NOMO-1 treated with dmso at 0.1 percent for 144 hours (cell line): Measurements from ENCODE around the gene LSMEM2.
"Not testable (repeated sequence)": the region's sequence is repeated elsewhere in the genome, so short reads cannot be mapped to it uniquely, and the experiment has no call there.

Experiments
- DNase-seq: peaks from one replicate; lab custom pipeline; 2025; ENCODE audit not compliant: unreplicated experiment; lab: John Stamatoyannopoulos, UW

Gene LSMEM2

DNA sequence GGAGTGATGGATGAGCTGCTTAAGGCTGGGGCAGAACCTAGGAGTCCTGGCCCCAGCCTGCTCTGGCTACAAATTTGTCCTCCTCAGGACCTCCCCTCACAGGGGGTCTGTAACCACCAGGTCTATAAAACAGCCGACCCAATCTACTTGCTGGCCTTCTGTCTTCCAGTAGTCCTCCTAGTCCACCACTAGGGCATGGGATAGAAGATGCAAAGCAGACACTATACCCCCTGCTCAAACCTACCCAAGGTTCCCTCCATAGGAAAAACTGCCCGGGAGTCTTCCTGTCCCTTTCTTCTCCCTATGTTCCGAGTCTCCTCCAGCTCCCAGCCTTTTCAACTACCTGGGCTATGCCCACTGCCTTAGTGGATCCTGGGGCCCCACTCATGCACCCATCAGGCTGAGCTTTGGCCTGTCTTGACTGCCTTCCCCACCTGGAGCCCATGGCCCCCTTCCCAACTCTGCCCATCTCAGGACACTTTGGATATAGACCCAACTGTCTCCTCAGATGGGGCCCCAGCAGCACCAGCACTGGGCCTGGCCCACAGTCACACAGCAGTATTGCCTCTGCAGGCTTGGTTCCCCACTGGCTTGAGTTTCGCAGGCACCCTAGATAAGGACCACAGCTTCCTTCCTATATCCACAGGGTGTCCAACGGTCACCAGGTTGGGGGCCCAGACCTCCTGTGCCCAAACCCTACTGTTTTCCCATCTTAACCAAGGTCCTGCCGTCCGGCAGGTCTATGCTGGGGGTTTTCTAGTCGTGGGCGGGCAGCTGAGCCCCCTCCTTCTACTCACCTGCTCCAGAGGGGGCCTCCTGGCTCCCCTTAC lies 19.2 kb downstream of the LSMEM2 start:
- DNase-seq, result peak; percentile 14

- peak; percentile 100 for DNase-seq
Measured at GRCh38 chr3:50298836-50299637, 20.1 kb downstream of the LSMEM2 start, which contains the start of the genes HYAL3 and NAA80. Gene HYAL3, minus strand, starts transcription at chr3:50299405. Its CDS starts 3,803 bp downstream, at chr3:50295602. Gene NAA80, minus strand, starts transcription at chr3:50299405. Its CDS starts 1,942 bp downstream, at chr3:50297463.

DNA sequence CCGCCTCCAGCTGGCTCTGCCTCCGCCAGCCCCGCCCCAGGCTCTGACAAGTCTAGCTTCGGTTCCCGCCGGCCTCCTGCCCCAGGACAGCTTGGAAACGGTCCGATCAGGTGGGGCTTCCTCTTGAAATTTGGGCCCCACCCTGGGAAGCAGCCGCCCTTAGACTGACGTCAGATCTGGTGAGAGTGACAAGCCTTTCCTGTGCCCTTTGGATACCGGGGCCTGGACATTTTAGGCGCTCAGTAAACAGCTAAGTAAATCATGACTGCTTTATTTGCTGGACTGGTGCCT lies 20.7 kb downstream of the LSMEM2 start:
- no peak for DNase-seq

- peak; percentile 71 for DNase-seq
Measured at GRCh38 chr3:50299929-50300680, 21.2 kb downstream of the LSMEM2 start.

DNA sequence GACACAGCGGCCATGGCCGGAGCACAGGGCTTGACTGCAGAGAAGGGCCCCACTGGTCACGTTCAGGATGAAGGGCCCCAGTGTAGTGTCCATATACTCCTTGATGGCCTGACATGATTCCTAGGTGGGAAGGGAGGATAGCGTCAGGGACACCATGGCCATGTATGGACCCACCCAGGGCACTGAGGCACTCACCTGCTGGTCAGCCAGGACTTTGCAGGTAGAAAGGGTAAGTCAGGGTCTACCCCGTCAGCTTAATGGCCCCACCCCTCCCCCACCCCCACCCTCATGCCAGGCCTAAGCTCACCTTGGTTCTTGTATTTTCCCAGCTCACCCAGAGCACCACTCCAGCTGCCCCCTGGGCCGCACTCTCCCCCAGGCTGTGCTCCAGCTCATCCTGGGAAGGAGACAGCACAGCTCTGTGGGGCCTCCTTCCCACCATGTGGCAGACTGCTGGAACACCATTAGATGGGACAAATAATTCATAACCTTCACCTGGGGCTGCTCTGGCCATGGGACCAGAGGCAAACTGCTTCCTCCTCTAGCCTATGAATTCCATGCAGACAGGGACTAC lies 21.9 kb downstream of the LSMEM2 start:
- DNase-seq, result no peak

DNA sequence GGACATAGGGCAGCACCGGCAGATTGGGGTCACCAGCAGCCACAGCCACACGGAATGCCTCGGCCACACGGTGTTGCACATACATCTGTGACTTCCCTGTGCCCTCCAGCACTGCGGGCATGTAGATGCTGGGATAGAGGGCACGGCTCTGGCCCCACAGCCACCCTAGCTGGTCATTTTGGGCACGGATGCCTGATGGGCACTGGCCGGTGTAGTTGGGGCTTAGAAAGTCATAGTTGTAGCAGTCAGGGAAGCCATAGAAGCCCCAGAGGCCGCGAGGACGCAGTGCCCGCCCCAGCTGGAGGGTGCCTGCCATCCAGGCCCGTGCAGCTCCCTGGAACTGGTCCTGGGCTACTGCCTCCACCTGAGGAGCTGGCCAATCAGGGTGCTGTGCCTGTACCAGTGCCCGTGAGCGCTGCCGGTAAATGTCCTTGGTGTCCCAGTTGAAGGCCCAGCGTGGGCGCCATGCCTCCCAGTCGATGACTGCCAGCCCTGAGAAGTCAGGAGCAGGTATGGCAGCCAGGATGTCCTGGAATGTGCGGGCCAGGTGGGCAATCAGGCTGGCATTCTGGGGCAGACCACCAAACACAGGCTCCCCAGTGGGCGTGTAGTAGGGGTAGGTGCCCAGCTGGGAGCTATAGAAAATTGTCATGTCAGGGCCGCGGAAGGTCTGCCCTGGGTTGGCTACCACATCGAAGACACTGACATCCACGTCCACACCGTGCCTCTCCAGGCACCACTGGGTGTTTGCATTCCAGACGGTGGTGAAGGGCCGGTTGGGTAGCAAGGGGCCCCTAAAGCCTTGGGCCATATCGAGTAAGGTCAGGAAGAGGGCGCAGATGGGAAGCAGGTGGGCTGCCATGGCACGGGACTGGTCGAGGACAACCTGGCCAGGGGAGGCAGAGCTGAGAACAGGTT lies 23.5 kb downstream of the LSMEM2 start:
- DNase-seq, result no peak

DNA sequence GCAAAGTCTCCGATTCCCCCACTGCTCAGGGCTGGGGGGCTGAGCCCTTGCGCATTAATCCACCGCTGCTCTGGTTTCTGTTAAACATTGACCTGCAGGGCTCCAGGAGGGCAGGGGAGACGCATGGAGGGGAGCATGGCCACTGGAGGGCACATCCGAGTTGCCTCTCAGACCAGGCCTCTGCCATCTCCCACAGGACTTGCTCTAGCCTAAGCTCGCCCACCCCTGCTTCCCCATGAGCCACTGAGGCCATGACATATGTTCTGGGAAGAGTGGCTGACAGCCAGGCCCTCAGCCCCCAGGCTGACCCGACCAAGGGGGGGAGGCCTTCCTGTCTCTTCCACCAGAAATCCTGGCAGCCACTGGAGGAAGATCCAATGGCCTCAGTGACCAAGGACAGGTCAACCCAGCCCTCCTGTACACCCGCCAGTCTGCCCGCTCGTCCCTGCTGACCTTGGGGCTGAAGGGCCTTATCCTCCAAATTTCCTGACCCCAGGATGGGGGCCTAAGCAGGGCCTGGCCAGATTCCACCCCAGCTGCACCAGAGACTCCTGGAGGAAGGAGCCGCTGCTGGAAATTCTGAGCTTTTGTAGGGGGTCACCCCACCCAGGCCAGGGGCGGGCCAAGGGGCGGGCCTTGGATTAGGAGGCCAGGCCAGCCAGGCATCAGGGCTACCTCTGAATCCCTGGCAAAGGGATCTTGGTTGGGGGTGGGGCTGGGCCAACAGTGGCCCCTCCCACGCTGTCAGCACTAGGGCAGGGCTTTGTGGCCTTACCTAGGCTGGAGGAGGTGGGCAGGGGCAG lies 24.3 kb downstream of the LSMEM2 start, which contains the start of gene HYAL1:
HYAL1 (minus strand) TSS at position 562 of the 803 bp plus-strand sequence. CDS start 618 bp downstream, outside the sequence.
- DNase-seq, result no peak

DNA sequence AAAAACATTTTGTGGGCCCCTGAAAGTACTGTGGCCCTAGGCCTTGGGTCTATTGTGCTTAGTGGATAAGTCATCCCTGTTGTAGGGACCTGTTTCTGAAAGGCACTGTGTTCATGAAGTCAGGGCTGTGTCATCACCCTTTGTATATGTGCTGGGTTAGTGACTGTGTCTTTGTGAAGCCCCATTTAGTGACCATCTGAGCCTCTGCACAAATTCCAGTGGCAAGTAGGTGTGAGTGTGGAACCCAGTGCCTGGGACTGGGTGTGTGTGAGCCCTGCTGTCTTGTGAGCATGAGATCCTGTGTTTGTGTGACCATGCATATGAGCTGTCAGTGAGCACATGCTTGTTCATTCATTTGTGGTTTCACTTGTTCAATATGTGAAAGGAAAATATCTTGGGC lies 25.7 kb downstream of the LSMEM2 start:
- no peak for DNase-seq

GRCh38 chr3:50312041-50312440 lies 33.2 kb downstream of the LSMEM2 start:
- DNase-seq, result not testable (repeated sequence)

DNA sequence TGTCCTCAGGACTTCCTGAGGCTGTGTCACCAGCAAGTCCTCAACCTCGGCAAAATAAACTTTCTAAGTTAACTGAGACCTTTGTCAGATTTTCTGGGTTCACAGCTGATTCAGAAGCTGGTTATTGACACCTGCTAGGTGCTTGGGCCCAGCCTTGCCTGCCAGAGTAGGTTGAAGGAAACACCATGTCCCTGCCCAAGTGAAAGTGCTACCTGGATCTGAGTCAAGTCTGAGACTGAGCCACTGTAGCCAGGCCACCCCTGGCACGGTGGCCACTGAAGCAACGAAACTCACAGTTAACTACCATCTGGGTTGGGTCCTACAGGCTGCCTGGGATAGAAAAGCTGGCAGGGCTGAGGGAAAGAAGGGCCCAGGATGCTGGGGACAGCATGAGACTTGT lies 35.5 kb downstream of the LSMEM2 start:
- DNase-seq, result no peak

- DNase-seq, result no peak
Measured at GRCh38 chr3:50314816-50315215, 35.9 kb downstream of the LSMEM2 start.

GRCh38 chr3:50316657-50317242 lies 37.9 kb downstream of the LSMEM2 start:
- no peak for DNase-seq

DNA sequence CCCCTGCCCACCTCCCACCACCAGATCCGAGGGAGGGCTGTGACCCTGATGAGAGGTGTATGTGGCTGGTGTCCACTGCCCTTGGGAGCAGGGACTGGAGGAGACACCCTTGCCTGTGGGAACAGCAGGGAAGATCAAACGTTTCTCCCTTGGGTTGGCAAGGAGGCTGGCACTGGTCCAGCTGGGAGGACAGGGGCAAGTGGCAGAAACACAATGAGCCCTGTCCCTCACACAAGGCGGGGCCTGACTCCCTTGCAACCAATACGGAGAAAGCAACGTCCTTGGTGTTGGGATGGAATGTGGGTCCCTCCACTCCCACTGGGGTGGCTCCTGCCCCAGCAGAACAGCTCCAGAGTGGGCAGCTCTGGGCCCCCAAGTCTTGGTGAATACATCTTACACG lies 38.4 kb downstream of the LSMEM2 start:
- no peak for DNase-seq

GRCh38 chr3:50318163-50318562 lies 39.3 kb downstream of the LSMEM2 start:
- no peak for DNase-seq

- DNase-seq, result no peak
Measured at GRCh38 chr3:50318615-50319014, 39.7 kb downstream of the LSMEM2 start.

DNA sequence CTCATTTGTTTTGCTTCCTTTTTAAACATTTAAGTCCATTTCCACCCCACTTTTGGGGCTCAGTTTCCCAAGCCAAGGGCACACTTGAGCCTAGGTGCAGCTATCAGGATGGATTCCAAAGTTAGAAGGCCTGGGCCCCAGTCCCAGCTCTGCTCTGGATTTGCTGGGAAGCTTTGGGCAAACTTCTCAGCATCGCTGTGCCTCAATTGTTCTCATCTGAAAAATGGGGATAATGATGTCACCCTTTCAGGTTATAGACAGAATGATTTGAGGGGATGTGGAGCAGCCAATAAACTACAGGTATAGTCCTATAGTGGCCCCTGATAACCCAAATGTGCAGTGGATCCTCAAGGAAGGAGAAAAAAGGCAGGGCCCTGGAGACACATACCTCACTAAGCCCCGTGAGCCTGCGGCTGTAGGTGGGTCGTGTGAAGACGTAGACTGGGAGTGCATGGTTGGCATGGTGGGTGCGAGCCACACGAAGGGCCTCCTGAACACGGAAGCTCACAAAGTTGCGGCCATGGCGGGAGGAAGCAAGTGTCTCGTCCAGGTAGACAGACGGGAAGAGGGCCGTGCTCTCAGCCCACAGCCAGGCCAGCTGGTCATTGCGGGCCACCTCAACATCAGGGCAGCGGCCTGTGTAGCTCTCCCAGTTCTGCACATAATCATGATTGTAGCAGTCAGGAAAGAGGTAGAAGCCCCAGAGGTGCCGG lies 40.5 kb downstream of the LSMEM2 start:
- DNase-seq, result no peak

- DNase-seq, result no peak
Measured at GRCh38 chr3:50319894-50320625, 41.2 kb downstream of the LSMEM2 start.
